PC-9 (cell line): ENCODE measurements around the gene RAMP1. TPM values are rescaled to one million over a fixed set of nuclear protein-coding genes. Genes with fewer than 3 reads are reported as not detected.

Experiments
- BruUV-seq: library from RNA; stranded (reverse); fragments of 400-500 nt; replicated peaks from 2 replicates; lab custom pipeline; 2021; lab: Mats Ljungman, UMichigan
- CTCF ChIA-PET: fragments of 300-600 bp; sonication (Branson Sonifier 250); formaldehyde crosslinking; loops from one replicate; lab custom pipeline; 2022; ENCODE audit warnings: antibody characterized with exemption; lab: Charles Lee
- POLR2A ChIA-PET: fragments of 300-600 bp; sonication (Branson Sonifier 250); formaldehyde crosslinking; loops from one replicate; lab custom pipeline; 2022; ENCODE audit warnings: antibody characterized with exemption; ENCODE audit not compliant: unreplicated experiment; lab: Charles Lee
- DNase-seq, 2 experiments: peaks; one replicate each; pipeline versions ENCODE4 v3.0.0 to v3.0.0-alpha.2; 2015 to 2022; ENCODE audit warnings: mixed read lengths in 1 of 2
- H2AFZ ChIP-seq: fragments of 200-600 bp; sonication (generic); 2 replicates; pipeline ENCODE4 v1.8.1; 2017; ENCODE audit warnings: antibody characterized with exemption
- H3F3A ChIP-seq: fragments of 200-600 bp; sonication (generic); 2 replicates; pipeline ENCODE4 v1.8.1; 2017; ENCODE audit warnings: antibody characterized with exemption, mild to moderate bottlenecking, low read depth; ENCODE audit not compliant: insufficient read depth
- H3K27ac ChIP-seq: fragments of 200-600 bp; sonication (generic); 2 replicates; pipeline ENCODE4 v1.6.1; 2016; ENCODE audit warnings: mixed run types
- H3K27me3 ChIP-seq: fragments of 200-600 bp; sonication (generic); 2 replicates; pipeline ENCODE4 v1.6.1; 2016; ENCODE audit warnings: low read depth, mixed run types; ENCODE audit not compliant: insufficient read depth
- H3K36me3 ChIP-seq: fragments of 200-600 bp; sonication (generic); 2 replicates; pipeline ENCODE4 v1.6.1; 2016; ENCODE audit warnings: low read depth, mixed run types
- H3K4me1 ChIP-seq: fragments of 200-600 bp; sonication (generic); replicated peaks from 2 replicates; pipeline ENCODE4 v1.6.1; 2016; ENCODE audit warnings: mixed run types; ENCODE audit not compliant: insufficient read depth
- H3K4me2 ChIP-seq: fragments of 200-600 bp; sonication (generic); 2 replicates; pipeline ENCODE4 v1.6.1; 2017; ENCODE audit warnings: mixed run types
- H3K4me3 ChIP-seq: fragments of 200-600 bp; sonication (generic); 2 replicates; pipeline ENCODE4 v1.6.1; 2016; ENCODE audit warnings: mixed run types
- H3K79me2 ChIP-seq: fragments of 200-600 bp; sonication (generic); 2 replicates; pipeline ENCODE4 v1.6.1; 2017; ENCODE audit warnings: low read depth, mixed run types
- H3K9me2 ChIP-seq: fragments of 200-600 bp; sonication (generic); 2 replicates; pipeline ENCODE4 v1.8.1; 2017; ENCODE audit warnings: mild to moderate bottlenecking; ENCODE audit not compliant: insufficient read depth
- H3K9me3 ChIP-seq: fragments of 200-600 bp; sonication (generic); 2 replicates; pipeline ENCODE4 v1.8.1; 2016; ENCODE audit warnings: low read depth; ENCODE audit not compliant: insufficient read depth
- H4K20me1 ChIP-seq: fragments of 200-600 bp; sonication (generic); 2 replicates; pipeline ENCODE4 v1.8.1; 2017; ENCODE audit not compliant: insufficient read depth
- CTCF ChIP-seq: fragments of 200-600 bp; sonication (generic); conservative IDR thresholded peaks from 2 replicates; pipeline ENCODE4 v1.6.1; 2017; ENCODE audit warnings: mixed run types, antibody characterized with exemption, mild to moderate bottlenecking, moderate library complexity
- EZH2 ChIP-seq: fragments of 200-600 bp; sonication (generic); IDR thresholded peaks from 2 replicates; pipeline ENCODE4 v1.8.0; 2017; ENCODE audit warnings: antibody characterized with exemption, low read depth
- intact Hi-C: fragments of 100-400 bp; cut with micrococcal nuclease; formaldehyde crosslinking; loops from one replicate; pipeline ENCODE4 v1.10.0; 2022; ENCODE audit not compliant: unreplicated experiment
- total RNA-seq: library from RNA; stranded (reverse); gene quantifications from 2 replicates; pipeline ENCODE4 v1.2.3, GENCODE V29; 2021

RAMP1 gene
- total RNA-seq, 1 experiment from 2014 or later: 48.7 TPM

GRCh38 chr2:237904831-237905599, 45.6 kb downstream of the RAMP1 start:
- Histone ChIP-seq H3K36me3 (0 out of 2 replicates have a peak, but pooled peaks cover 4% of the 10 kb centered on the region), H4K20me1 (peaks cover 5% of the 10 kb centered on the region; the same call in 1 of the 2 replicates), H3K79me2 (no peaks in the 10 kb centered on the region), H3K27ac (no peak overlapping the region), H3K9me2 (no peaks in the 10 kb centered on the region), H3K27me3 (no peaks in the 10 kb centered on the region), H3K9me3 (peaks cover 10% of the 10 kb centered on the region; the same call in 1 of the 2 replicates), H3K4me2 (no peak overlapping the region), H3K4me3 (no peak overlapping the region), H3F3A (peaks cover 4% of the 10 kb centered on the region; the same call in 1 of the 2 replicates), H2AFZ (no peak overlapping the region), H3K4me1 (no peaks in the 10 kb centered on the region)
- intact Hi-C loops: no loop called here
- BruUV-seq: no TSS peak
- ChIA-PET POLR2A (interaction anchor here (0.7 kb wide), 1 partner anchor 661 kb away, joined by 4 read pairs; no protein-coding TSS in a partner anchor), CTCF (no interaction called here)
- TF ChIP-seq CTCF (no peak), EZH2 (no peak)
- no peak for DNase-seq

GRCh38 chr2:237907144-237907543, 47.7 kb downstream of the RAMP1 start:
- Histone ChIP-seq H3K9me3 (peaks cover 10% of the 10 kb centered on the region; the same call in 1 of the 2 replicates), H3K79me2 (no peaks in the 10 kb centered on the region), H2AFZ (no peak overlapping the region), H3K36me3 (peaks cover 11% of the 10 kb centered on the region; the same call in 1 of the 2 replicates), H4K20me1 (no peaks in the 10 kb centered on the region), H3K4me3 (no peak overlapping the region), H3K9me2 (no peaks in the 10 kb centered on the region), H3K27me3 (no peaks in the 10 kb centered on the region), H3K27ac (no peak overlapping the region), H3K4me1 (no peaks in the 10 kb centered on the region), H3K4me2 (no peak overlapping the region), H3F3A (peaks cover 12% of the 10 kb centered on the region; the same call in 1 of the 2 replicates)
- no TSS peak for BruUV-seq
- intact Hi-C loops: no loop called here
- DNase-seq: no peak
- no peak for TF ChIP-seq CTCF
- no peak for TF ChIP-seq EZH2
- CTCF ChIA-PET: no interaction called here
- POLR2A ChIA-PET: interaction anchor here (0.6 kb wide), 1 partner anchor 215 kb away, joined by 3 read pairs; no protein-coding TSS in a partner anchor

GRCh38 chr2:237909075-237909695, 49.8 kb downstream of the RAMP1 start:
- CTCF ChIA-PET: no interaction called here
- no peak overlapping the region for H3K4me3 ChIP-seq
- peaks cover 11% of the 10 kb centered on the region; the same call in 1 of the 2 replicates for H3K36me3 ChIP-seq
- peaks cover 10% of the 10 kb centered on the region; the same call in 1 of the 2 replicates for H3K9me3 ChIP-seq
- H3K79me2 ChIP-seq: no peaks in the 10 kb centered on the region
- no peaks in the 10 kb centered on the region for H4K20me1 ChIP-seq
- no peaks in the 10 kb centered on the region for H3K9me2 ChIP-seq
- no peak for DNase-seq
- no peak overlapping the region for H3K27ac ChIP-seq
- H3F3A ChIP-seq: peaks cover 12% of the 10 kb centered on the region; the same call in 1 of the 2 replicates
- no peak overlapping the region for H2AFZ ChIP-seq
- POLR2A ChIA-PET: no interaction called here
- no peak for TF ChIP-seq EZH2
- TF ChIP-seq CTCF: no peak
- BruUV-seq: no TSS peak
- no peak overlapping the region for H3K4me2 ChIP-seq
- intact Hi-C loops: no loop called here
- no peaks in the 10 kb centered on the region for H3K27me3 ChIP-seq
- no peaks in the 10 kb centered on the region for H3K4me1 ChIP-seq
